ENCODE measurements around the gene CCDC92B. TPM values are rescaled to one million over a fixed set of nuclear protein-coding genes. Genes with fewer than 3 reads are reported as not detected.

The CCDC92B gene
- total and polyA plus RNA-seq, 10 of the 15 experiments (the other 5 are each of a cell fraction or from before 2014, with no cell fraction given) = not detected

DNA sequence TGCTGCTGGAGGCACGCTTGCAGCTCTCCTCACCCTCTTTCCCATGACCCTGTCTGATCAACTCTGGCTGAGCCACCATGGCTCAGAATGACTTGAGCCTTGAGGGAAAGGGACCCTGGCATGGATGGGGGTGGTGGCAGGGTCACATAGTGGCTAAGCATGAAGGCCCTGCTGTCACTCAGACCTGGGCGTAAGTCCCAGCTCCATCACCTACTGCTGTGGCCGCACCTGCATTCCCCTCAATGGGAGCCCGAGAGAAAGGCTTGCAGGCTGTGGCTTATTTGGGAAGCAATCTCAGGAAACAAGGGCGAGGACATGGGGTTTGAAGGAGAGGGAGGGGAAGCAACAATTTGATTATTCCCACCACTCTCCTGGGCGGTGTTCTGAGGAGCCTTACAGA, 29.0 kb upstream of the CCDC92B start:
- intact Hi-C loops (cut with micrococcal nuclease; ENCODE audit: unreplicated experiment) (no loop called here), in situ Hi-C loops (cut with MboI) (no loop called here)
- ATAC-seq (no peak), FAIRE-seq (no peak), DNase-seq (ENCODE audit: low read depth, low spot score) (no peak)
- ChIA-PET SMC1A (ENCODE audit: uncharacterized antibody, unreplicated experiment) (no interaction called here), POLR2A (no interaction called here), RAD21 (ENCODE audit: unreplicated experiment) (no interaction called here), CTCF (no interaction called here)
- TF ChIP-seq YY1 (IDR thresholded peaks at IDR 0.05; ENCODE audit: low read depth, low read length) (no peak), IRF3 (IDR thresholded peaks at IDR 0.05) (no peak), TAF1 (IDR thresholded peaks at IDR 0.05; ENCODE audit: borderline replicate concordance, low read depth, low read length) (no peak), DPF2 (IDR thresholded peaks at IDR 0.05) (no peak)
- H3K79me2 ChIP-seq (ENCODE audit: control insufficient read depth, insufficient read depth, low read length) = no peaks in the 10 kb centered on the region
- H3K36me3 ChIP-seq (ENCODE audit: control insufficient read depth in 2 of 2, insufficient read depth in 2 of 2, low read length in 1 of 2) = no peaks in the 10 kb centered on the region
- BruUV-seq (replicated peaks) = no TSS peak
- H3K27me3 ChIP-seq (replicated peaks in 1 of 2; ENCODE audit: control insufficient read depth in 2 of 2, insufficient read depth in 2 of 2, low read length in 1 of 2) = peaks cover 0 to 7% of the 10 kb centered on the region in 2 experiments; a peak in 3 of 4 replicates
- WGBS (ENCODE audit: insufficient coverage, insufficient replicate concordance, low lambda C conversion rate, missing lambda C conversion rate) = 22% methylated on average over 6 of the region's 6 CpGs
- no peak overlapping the region for H2AFZ ChIP-seq (ENCODE audit: control insufficient read depth, low read depth, low read length)
- H3K9ac ChIP-seq (ENCODE audit: control insufficient read depth, insufficient read depth, low read length) = no peak overlapping the region
- H3K9me3 ChIP-seq (replicated peaks; ENCODE audit: control insufficient read depth, insufficient read depth, low read length) = no peaks in the 10 kb centered on the region
- H3K4me2 ChIP-seq (ENCODE audit: control insufficient read depth, insufficient read depth) = no peak overlapping the region
- H3K4me3 ChIP-seq = no peak overlapping the region
- H4K20me1 ChIP-seq (ENCODE audit: control insufficient read depth, insufficient read depth) = no peaks in the 10 kb centered on the region
- no peaks in the 10 kb centered on the region for H3K4me1 ChIP-seq (ENCODE audit: control insufficient read depth, insufficient read depth, low read length)
- H3K27ac ChIP-seq (ENCODE audit: control insufficient read depth, insufficient read depth) = no peak overlapping the region

- Histone ChIP-seq H3K9me3 (replicated peaks; ENCODE audit: control insufficient read depth, insufficient read depth, low read length) (no peaks in the 10 kb centered on the region), H3K27ac (ENCODE audit: control insufficient read depth, insufficient read depth) (no peak overlapping the region), H3K79me2 (ENCODE audit: control insufficient read depth, insufficient read depth, low read length) (no peaks in the 10 kb centered on the region), H2AFZ (ENCODE audit: control insufficient read depth, low read depth, low read length) (no peak overlapping the region), H3K4me3 (no peak overlapping the region), H4K20me1 (ENCODE audit: control insufficient read depth, insufficient read depth) (no peaks in the 10 kb centered on the region), H3K4me1 (ENCODE audit: control insufficient read depth, insufficient read depth, low read length) (no peaks in the 10 kb centered on the region), H3K27me3 (replicated peaks in 1 of 2; ENCODE audit: control insufficient read depth in 2 of 2, insufficient read depth in 2 of 2, low read length in 1 of 2) (peaks cover 0 to 7% of the 10 kb centered on the region in 2 experiments; a peak in 3 of 4 replicates), H3K9ac (ENCODE audit: control insufficient read depth, insufficient read depth, low read length) (no peak overlapping the region), H3K36me3 (ENCODE audit: control insufficient read depth in 2 of 2, insufficient read depth in 2 of 2, low read length in 1 of 2) (no peaks in the 10 kb centered on the region), H3K4me2 (ENCODE audit: control insufficient read depth, insufficient read depth) (no peak overlapping the region)
- BruUV-seq (replicated peaks) = no TSS peak
- DNase-seq (ENCODE audit: low read depth, low spot score) = no peak
- ATAC-seq = no peak
- intact Hi-C loops (cut with micrococcal nuclease; ENCODE audit: unreplicated experiment) = no loop called here
- CTCF ChIA-PET = no interaction called here
- no peak for FAIRE-seq
- SMC1A ChIA-PET (ENCODE audit: uncharacterized antibody, unreplicated experiment) = no interaction called here
- in situ Hi-C loops (cut with MboI) = no loop called here
- RAD21 ChIA-PET (ENCODE audit: unreplicated experiment) = no interaction called here
- POLR2A ChIA-PET = no interaction called here
- 23% methylated on average over 11 of the region's 11 CpGs for WGBS (ENCODE audit: insufficient coverage, insufficient replicate concordance, low lambda C conversion rate, missing lambda C conversion rate)
- TF ChIP-seq BMI1 (IDR thresholded peaks at IDR 0.05; ENCODE audit: borderline replicate concordance) (no peak), HDAC2 (IDR thresholded peaks at IDR 0.05) (no peak), IRF3 (IDR thresholded peaks at IDR 0.05) (no peak), SMAD1 (IDR thresholded peaks at IDR 0.05; ENCODE audit: low read depth, partially characterized antibody) (no peak), MTA2 (IDR thresholded peaks at IDR 0.05; ENCODE audit: low read depth) (no peak), E2F4 (IDR thresholded peaks at IDR 0.05; ENCODE audit: low read depth, low read length) (no peak), PAX8 (IDR thresholded peaks at IDR 0.05) (no peak), TCF12 (IDR thresholded peaks at IDR 0.05; ENCODE audit: low read depth, low read length) (no peak), RELA (IDR thresholded peaks at IDR 0.05; ENCODE audit: borderline replicate concordance, partially characterized antibody) (no peak), TCF3 (IDR thresholded peaks at IDR 0.05; ENCODE audit: borderline replicate concordance, insufficient read depth, low read depth, low read length) (no peak), ZSCAN29 (IDR thresholded peaks at IDR 0.05) (no peak)
Measured at GRCh38 chr17:2777242-2777867, 27.9 kb upstream of the CCDC92B start.

Measured in GM12878 (cell line).